LNCaP clone FGC (cell line): Measurements from ENCODE around the gene SPRY1.

Source experiments
- DNase-seq: peaks from one replicate; pipeline ENCODE4 v3.0.0-alpha.2; 2011; ENCODE audit warnings: low read depth
- H3K4me3 ChIP-seq: 2 replicates; pipeline ENCODE4 v1.5.1; 2011; ENCODE audit warnings: mild to moderate bottlenecking, low read depth, low read length, control low read depth
- CTCF ChIP-seq: IDR thresholded peaks from 2 replicates; pipeline ENCODE4 v1.5.1; 2012; ENCODE audit warnings: mild to moderate bottlenecking; ENCODE audit not compliant: control insufficient read depth, insufficient read depth; ENCODE audit errors: extremely low read depth

Gene SPRY1

GRCh38 chr4:123386609-123387008 is 10.0 kb upstream of the SPRY1 start:
- TF ChIP-seq CTCF, result no peak
- DNase-seq, result peak; percentile 94
- H3K4me3 ChIP-seq, result no peak overlapping the region

GRCh38 chr4:123390846-123391456 is 5.6 kb upstream of the SPRY1 start:
- TF ChIP-seq CTCF, result peak; percentile 46
- DNase-seq, result no peak
- H3K4me3 ChIP-seq, result no peak overlapping the region

GRCh38 chr4:123393721-123394120 is 2.9 kb upstream of the SPRY1 start:
- no peak for DNase-seq
- no peak for TF ChIP-seq CTCF
- H3K4me3 ChIP-seq, result no peak overlapping the region

GRCh38 chr4:123397144-123398065 is 810 bp downstream of the SPRY1 start:
- no peak for DNase-seq

GRCh38 chr4:123398066-123398852 is 1.7 kb downstream of the SPRY1 start:
- TF ChIP-seq CTCF, result peak; percentile 62
- H3K4me3 ChIP-seq, result peak overlapping the region; percentile 83
- DNase-seq, result no peak

More at GRCh38 chr4:123397144-123398065, 810 bp downstream of the SPRY1 start:
- H3K4me3 ChIP-seq, result peak overlapping the region; percentile 83
- peak; percentile 12; the same call in 1 of the 2 replicates for TF ChIP-seq CTCF

GRCh38 chr4:123398853-123399626 is 2.4 kb downstream of the SPRY1 start:
- H3K4me3 ChIP-seq, result peak overlapping the region; percentile 83
- TF ChIP-seq CTCF, result no peak
- no peak for DNase-seq
